Lung (tissue), 12 donors: ENCODE data around the gene CAMK2B. TPM values are rescaled to one million over a fixed set of nuclear protein-coding genes. Genes with fewer than 3 reads are reported as not detected.
A peak's percentile ranks its signal among the peaks of the same experiment; 100 is the strongest.

ENCODE experiments used
- ATAC-seq: fragments of 200-7000 bp; cut with Tn5 transposase; one replicate; pipeline ENCODE4 v1.9.1; 2020; ENCODE audit warnings: moderate number of reproducible peaks; ENCODE audit not compliant: insufficient read depth, low FRiP score
- DNase-seq, 3 donors: peaks; one replicate each; pipeline ENCODE4 v3.0.0-alpha.2; 2013 to 2017
- H3K27ac ChIP-seq, 2 donors: one replicate each; pipeline ENCODE4 v1.5.1; 2013; ENCODE audit warnings: mild to moderate bottlenecking in 2 of 2, moderate library complexity in 2 of 2, control low read depth in 1 of 2, inconsistent platforms in 1 of 2, low read depth in 1 of 2, low read length in 1 of 2
- H3K27me3 ChIP-seq, 3 donors: one replicate each; pipeline ENCODE4 v1.5.1; 2013; ENCODE audit warnings: low read length in 2 of 3; ENCODE audit not compliant: control insufficient read depth in 3 of 3, insufficient read depth in 3 of 3
- H3K36me3 ChIP-seq, 4 donors: one replicate each; pipeline ENCODE4 v1.5.1; 2013; ENCODE audit warnings: low read length in 4 of 4, mild to moderate bottlenecking in 1 of 4, moderate library complexity in 1 of 4; ENCODE audit not compliant: control insufficient read depth in 4 of 4, insufficient read depth in 4 of 4
- H3K4me1 ChIP-seq, 5 donors: one replicate each; pipeline ENCODE4 v1.5.1; 2013; ENCODE audit warnings: low read length in 5 of 5, mild to moderate bottlenecking in 2 of 5, moderate library complexity in 1 of 5; ENCODE audit not compliant: control insufficient read depth in 5 of 5, insufficient read depth in 5 of 5
- H3K4me3 ChIP-seq: one replicate; pipeline ENCODE4 v1.5.1; 2013; ENCODE audit warnings: mild to moderate bottlenecking, control low read depth, moderate library complexity
- H3K9ac ChIP-seq, 2 donors: one replicate each; pipeline ENCODE4 v1.5.1; 2013; ENCODE audit warnings: low read length in 2 of 2, control low read depth in 1 of 2; ENCODE audit not compliant: insufficient read depth in 1 of 2
- H3K9me3 ChIP-seq, 4 donors: one replicate each; pipeline ENCODE4 v1.5.1; 2013; ENCODE audit warnings: low read length in 3 of 4, mild to moderate bottlenecking in 1 of 4, moderate library complexity in 1 of 4; ENCODE audit not compliant: control insufficient read depth in 4 of 4, insufficient read depth in 3 of 4
- WGBS, 2 donors: extraction: QIAGEN DNeasy Blood & Tissue Kit; methylation state at CpG; one replicate each; pipeline ENCODE4 v1.1.7; 2013; 5-methylcytosine and 5-hydroxymethylcytosine counted together
- polyA plus RNA-seq, 2 donors: library from polyadenylated mRNA; stranded (reverse); fragments of 200-250 nt; gene quantifications; one replicate each; pipeline ENCODE4 v1.2.1, GENCODE V29; 2013
- total RNA-seq, 2 donors: library from RNA; depleted of rRNA in 1 of 2; stranded (reverse); fragments of >200 nt in 1 of 2; gene quantifications; one replicate each; pipeline ENCODE4 v1.2.1, GENCODE V29; 2014 to 2021
- TF ChIP-seq, protein P1 (sequence below): IDR thresholded peaks from 2 replicates; pipeline ENCODE4 v1.5.1; 2012; ENCODE audit warnings: mild to moderate bottlenecking; ENCODE audit errors: control extremely low read depth, extremely low read depth
- donor health status: control.
- donor health status: control.
- donor health status: Bipolar disorder and iron deficiency.
- donor health status: healthy.
- donor health status: DM: yes; HTN: yes; CAD: no.

The CAMK2B gene
- total and polyA plus RNA-seq, 4 donors, result 0.12 to 0.80 (median 0.33) TPM

DNA sequence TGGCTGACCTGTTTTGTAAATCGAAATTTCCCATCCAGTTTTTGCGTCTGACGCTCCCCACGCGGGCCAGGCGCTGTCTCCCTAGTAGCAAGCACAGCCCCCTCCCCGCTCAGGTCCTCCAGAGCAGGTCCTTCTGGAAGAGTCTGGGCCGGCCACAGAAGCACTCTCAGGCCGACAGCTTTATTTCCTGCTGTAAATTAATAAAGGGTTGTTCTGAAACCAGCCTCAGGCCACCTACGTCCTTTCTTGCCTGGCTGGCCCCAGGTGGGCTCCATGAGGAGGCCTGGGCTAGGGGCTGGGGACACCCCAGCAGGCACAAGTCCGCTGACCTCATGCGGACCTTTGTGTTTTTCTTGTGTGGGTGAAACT is 35.2 kb downstream of the CAMK2B start:
- Histone ChIP-seq H3K4me3 (no peak overlapping the region), H3K27ac (peak overlapping the region in 1 of 2 donors; percentile 27), H3K4me1 (peaks cover 4 to 42% (median 22%) of the 10 kb centered on the region in 5 donors), H3K9me3 (no peaks in the 10 kb centered on the region), H3K36me3 (no peaks in the 10 kb centered on the region), H3K9ac (no peak overlapping the region), H3K27me3 (peaks cover 0 to 15% (median under 1%) of the 10 kb centered on the region in 3 donors)
- DNase-seq (peak in 1 of 3 donors; percentile 20), ATAC-seq (no peak)
- TF ChIP-seq, protein P1, sequence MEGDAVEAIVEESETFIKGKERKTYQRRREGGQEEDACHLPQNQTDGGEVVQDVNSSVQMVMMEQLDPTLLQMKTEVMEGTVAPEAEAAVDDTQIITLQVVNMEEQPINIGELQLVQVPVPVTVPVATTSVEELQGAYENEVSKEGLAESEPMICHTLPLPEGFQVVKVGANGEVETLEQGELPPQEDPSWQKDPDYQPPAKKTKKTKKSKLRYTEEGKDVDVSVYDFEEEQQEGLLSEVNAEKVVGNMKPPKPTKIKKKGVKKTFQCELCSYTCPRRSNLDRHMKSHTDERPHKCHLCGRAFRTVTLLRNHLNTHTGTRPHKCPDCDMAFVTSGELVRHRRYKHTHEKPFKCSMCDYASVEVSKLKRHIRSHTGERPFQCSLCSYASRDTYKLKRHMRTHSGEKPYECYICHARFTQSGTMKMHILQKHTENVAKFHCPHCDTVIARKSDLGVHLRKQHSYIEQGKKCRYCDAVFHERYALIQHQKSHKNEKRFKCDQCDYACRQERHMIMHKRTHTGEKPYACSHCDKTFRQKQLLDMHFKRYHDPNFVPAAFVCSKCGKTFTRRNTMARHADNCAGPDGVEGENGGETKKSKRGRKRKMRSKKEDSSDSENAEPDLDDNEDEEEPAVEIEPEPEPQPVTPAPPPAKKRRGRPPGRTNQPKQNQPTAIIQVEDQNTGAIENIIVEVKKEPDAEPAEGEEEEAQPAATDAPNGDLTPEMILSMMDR, result no peak
- WGBS, 2 donors, result 69 to 83% methylated on average over 12 of the region's 12 CpGs

DNA sequence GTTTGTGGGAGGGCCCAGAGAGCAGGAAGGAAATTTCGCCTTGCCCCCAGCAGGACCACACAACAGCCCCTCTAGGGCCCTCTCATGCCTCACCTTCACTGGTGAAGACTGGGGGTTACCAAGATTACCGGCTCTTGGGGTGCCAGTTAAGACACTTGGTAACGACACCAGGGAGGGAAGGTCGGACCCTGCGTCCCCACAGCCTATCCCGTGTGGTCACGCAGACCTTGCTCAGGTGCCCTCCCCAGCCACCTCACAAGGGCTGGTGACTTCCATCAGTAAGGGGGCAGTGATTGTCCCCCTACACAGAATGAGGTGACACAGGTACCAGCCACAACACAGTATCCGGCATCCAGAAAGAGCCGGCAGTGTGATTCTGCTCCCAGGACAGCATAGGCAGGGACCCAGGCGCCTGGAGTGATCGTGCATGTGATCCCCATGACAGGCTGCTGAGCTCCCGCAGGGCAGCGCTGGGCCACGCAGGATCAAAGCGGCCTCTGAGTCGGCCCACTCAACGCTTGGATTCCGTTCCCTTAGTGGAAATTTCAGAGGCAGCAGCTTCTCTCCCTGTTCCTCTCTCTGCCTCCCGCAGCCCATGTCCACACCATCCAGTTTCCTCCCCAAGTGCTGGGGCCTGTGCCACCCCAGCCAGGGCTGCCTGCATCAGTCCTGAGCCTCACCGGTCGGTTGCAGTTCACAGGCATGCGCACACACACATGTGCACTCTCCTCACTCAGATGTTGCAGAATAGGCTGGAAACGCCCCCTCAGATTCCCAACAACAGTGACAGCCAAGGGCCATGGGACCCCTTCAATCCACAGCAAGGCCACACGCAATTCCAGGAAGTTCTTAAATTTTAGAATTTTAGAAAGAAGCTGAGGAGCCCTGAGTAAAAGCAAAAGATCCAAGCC is 35.8 kb downstream of the CAMK2B start:
- H3K9ac ChIP-seq, result no peak overlapping the region
- 86 to 93% methylated on average over 24 of the region's 24 CpGs for WGBS, 2 donors
- TF ChIP-seq, protein P1, result no peak
- peak; percentile 27 to 66 (median 46) for DNase-seq
- H3K36me3 ChIP-seq, result no peaks in the 10 kb centered on the region
- H3K27ac ChIP-seq, result peak overlapping the region in 1 of 2 donors; percentile 27
- no peak for ATAC-seq
- peaks cover 4 to 42% (median 22%) of the 10 kb centered on the region in 5 donors for H3K4me1 ChIP-seq
- no peaks in the 10 kb centered on the region for H3K9me3 ChIP-seq
- peaks cover 0 to 11% (median 0%) of the 10 kb centered on the region in 3 donors for H3K27me3 ChIP-seq
- H3K4me3 ChIP-seq, result no peak overlapping the region

DNA sequence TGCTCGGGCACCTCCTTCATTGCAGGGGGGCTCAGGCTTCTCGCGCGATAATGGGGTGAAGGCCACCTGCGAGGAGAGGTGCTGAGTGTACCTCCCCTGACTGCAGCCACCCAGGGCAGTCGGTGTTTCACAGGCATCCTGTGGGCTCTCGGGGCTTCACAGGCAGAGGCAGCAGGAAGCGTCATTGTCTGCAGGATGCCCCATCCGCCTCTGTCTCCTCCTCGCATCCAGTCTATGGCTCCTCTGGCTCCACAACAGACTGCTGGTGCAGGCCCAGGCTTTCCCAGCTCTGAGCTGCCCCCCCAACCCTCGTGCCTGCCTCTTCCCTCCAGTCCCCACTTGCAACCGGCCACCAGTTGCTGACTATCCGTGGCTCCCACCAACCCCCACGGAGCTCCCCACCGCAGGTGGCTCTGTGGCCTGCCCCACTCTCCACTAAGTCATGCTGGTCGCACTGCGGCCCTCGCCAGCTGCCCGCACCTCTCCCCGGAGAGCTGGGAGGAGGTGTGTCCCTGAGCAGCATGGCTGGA is 36.5 kb downstream of the CAMK2B start:
- WGBS, 2 donors, result 90 to 91% methylated on average over 20 of the region's 20 CpGs
- peaks cover 4 to 43% (median 22%) of the 10 kb centered on the region in 5 donors for H3K4me1 ChIP-seq
- DNase-seq, result peak in 1 of 3 donors; percentile 10
- H3K27me3 ChIP-seq, result peaks cover 0 to 4% (median 0%) of the 10 kb centered on the region in 3 donors
- no peak overlapping the region for H3K4me3 ChIP-seq
- peak overlapping the region in 1 of 2 donors; percentile 27 for H3K27ac ChIP-seq
- no peaks in the 10 kb centered on the region for H3K9me3 ChIP-seq
- TF ChIP-seq, protein P1, result no peak
- no peaks in the 10 kb centered on the region for H3K36me3 ChIP-seq
- H3K9ac ChIP-seq, result no peak overlapping the region
- no peak for ATAC-seq
